Glutamatergic neuron (in vitro differentiated cells): ENCODE measurements around the gene ABTB2. TPM values are rescaled to one million over a fixed set of nuclear protein-coding genes. Genes with fewer than 3 reads are reported as not detected.

Source experiments
- DNase-seq: peaks from one replicate; pipeline ENCODE4 v3.0.0; 2022
- H3K27ac Mint-ChIP-seq: one replicate; pipeline ENCODE4 v1.8.0; 2020; ENCODE audit warnings: mild to moderate bottlenecking, mixed read lengths, inconsistent platforms; ENCODE audit not compliant: unreplicated experiment
- H3K27me3 Mint-ChIP-seq: one replicate; pipeline ENCODE4 v1.8.0; 2020; ENCODE audit warnings: mild to moderate bottlenecking, moderate library complexity, mixed read lengths, inconsistent platforms; ENCODE audit not compliant: unreplicated experiment
- H3K36me3 Mint-ChIP-seq: one replicate; pipeline ENCODE4 v1.8.0; 2020; ENCODE audit warnings: mild to moderate bottlenecking, mixed read lengths, inconsistent platforms; ENCODE audit not compliant: unreplicated experiment
- H3K4me1 Mint-ChIP-seq: one replicate; pipeline ENCODE4 v1.8.0; 2020; ENCODE audit warnings: mild to moderate bottlenecking, low read depth, mixed read lengths, inconsistent platforms; ENCODE audit not compliant: unreplicated experiment
- H3K4me3 Mint-ChIP-seq: one replicate; pipeline ENCODE4 v1.8.0; 2020; ENCODE audit warnings: mild to moderate bottlenecking, mixed read lengths, inconsistent platforms; ENCODE audit not compliant: unreplicated experiment
- H3K9me3 Mint-ChIP-seq: one replicate; pipeline ENCODE4 v1.8.0; 2020; ENCODE audit warnings: mild to moderate bottlenecking, moderate library complexity, mixed read lengths, inconsistent platforms; ENCODE audit not compliant: unreplicated experiment
- CTCF ChIP-seq: fragments of 200-600 bp; sonication (generic); IDR thresholded peaks from one replicate; pipeline ENCODE4 v1.5.0; 2021; ENCODE audit not compliant: partially characterized antibody, unreplicated experiment
- total RNA-seq: library from RNA; stranded (reverse); fragmentation: NEBNext Ultra II Directional; extraction: Animal tissue kit (Norgen Biotek cat#: 25700); gene quantifications from one replicate; pipeline ENCODE4 v1.2.1, GENCODE V29; 2021; ENCODE audit not compliant: unreplicated experiment

ABTB2 gene
- total RNA-seq, 1 donor from 2014 or later: 9.3 TPM

- Mint-ChIP-seq H3K4me1 (peaks cover 12% of the 10 kb centered on the region), H3K27ac (no peak overlapping the region), H3K9me3 (no peaks in the 10 kb centered on the region), H3K36me3 (no peaks in the 10 kb centered on the region), H3K27me3 (no peaks in the 10 kb centered on the region), H3K4me3 (no peak overlapping the region)
- DNase-seq: no peak
- no peak for TF ChIP-seq CTCF
Measured at GRCh38 chr11:34305193-34305592, 52.6 kb downstream of the ABTB2 start.

- no peak for TF ChIP-seq CTCF
- peaks cover 14% of the 10 kb centered on the region for H3K4me1 Mint-ChIP-seq
- H3K36me3 Mint-ChIP-seq: no peaks in the 10 kb centered on the region
- no peak for DNase-seq
- peaks cover under 1% of the 10 kb centered on the region for H3K27me3 Mint-ChIP-seq
- H3K27ac Mint-ChIP-seq: no peak overlapping the region
- H3K4me3 Mint-ChIP-seq: no peak overlapping the region
- H3K9me3 Mint-ChIP-seq: no peaks in the 10 kb centered on the region
Measured at GRCh38 chr11:34303028-34303570, 54.7 kb downstream of the ABTB2 start.

GRCh38 chr11:34302046-34302921, 55.5 kb downstream of the ABTB2 start:
- Mint-ChIP-seq H3K36me3 (no peaks in the 10 kb centered on the region), H3K9me3 (no peaks in the 10 kb centered on the region), H3K27ac (no peak overlapping the region), H3K4me3 (no peak overlapping the region), H3K4me1 (peaks cover 13% of the 10 kb centered on the region), H3K27me3 (peaks cover 2% of the 10 kb centered on the region)
- TF ChIP-seq CTCF: no peak
- no peak for DNase-seq

GRCh38 chr11:34300926-34301295, 56.9 kb downstream of the ABTB2 start:
- Mint-ChIP-seq H3K9me3 (no peaks in the 10 kb centered on the region), H3K27ac (no peak overlapping the region), H3K4me1 (peaks cover 12% of the 10 kb centered on the region), H3K4me3 (no peak overlapping the region), H3K27me3 (peaks cover 4% of the 10 kb centered on the region), H3K36me3 (no peaks in the 10 kb centered on the region)
- TF ChIP-seq CTCF: no peak
- DNase-seq: no peak
